ENCODE results near the gene TRAPPC12. TPM values are rescaled to one million over a fixed set of nuclear protein-coding genes. Genes with fewer than 3 reads are reported as not detected.

Gene TRAPPC12
- total RNA-seq, 1 donor: 67.0 TPM

GRCh38 chr2:3399381-3399780 lies 19.9 kb downstream of the TRAPPC12 start:
- Histone ChIP-seq H3K27ac (ENCODE audit: low read depth, low read length) (no peak overlapping the region), H3K27me3 (ENCODE audit: insufficient read depth, low read length) (no peaks in the 10 kb centered on the region), H3K36me3 (ENCODE audit: insufficient read depth, low read length) (peaks cover 17% of the 10 kb centered on the region), H3K4me3 (ENCODE audit: insufficient read depth, low read length) (no peak overlapping the region), H4K20me1 (ENCODE audit: insufficient read depth, low read length) (no peaks in the 10 kb centered on the region), H3K79me2 (ENCODE audit: insufficient read depth, low read length) (peaks cover 45% of the 10 kb centered on the region), H2AFZ (ENCODE audit: low read length) (no peak overlapping the region), H3K4me1 (ENCODE audit: insufficient read depth, low read length) (no peaks in the 10 kb centered on the region), H3K4me2 (ENCODE audit: insufficient read depth, low read length) (no peak overlapping the region), H3K9me3 (ENCODE audit: low read depth, low read length) (no peaks in the 10 kb centered on the region)
- no peak for TF ChIP-seq CTCF (IDR thresholded peaks at IDR 0.05; ENCODE audit: extremely low read depth, low read depth, low read length)
- DNase-seq (ENCODE audit: insufficient read length, low spot score, missing footprints): no peak

- Histone ChIP-seq H4K20me1 (ENCODE audit: insufficient read depth, low read length) (no peaks in the 10 kb centered on the region), H2AFZ (ENCODE audit: low read length) (no peak overlapping the region), H3K79me2 (ENCODE audit: insufficient read depth, low read length) (peaks cover 47% of the 10 kb centered on the region), H3K27ac (ENCODE audit: low read depth, low read length) (no peak overlapping the region), H3K36me3 (ENCODE audit: insufficient read depth, low read length) (peaks cover 19% of the 10 kb centered on the region), H3K4me1 (ENCODE audit: insufficient read depth, low read length) (no peaks in the 10 kb centered on the region), H3K9me3 (ENCODE audit: low read depth, low read length) (no peaks in the 10 kb centered on the region), H3K4me2 (ENCODE audit: insufficient read depth, low read length) (no peak overlapping the region), H3K4me3 (ENCODE audit: insufficient read depth, low read length) (no peak overlapping the region), H3K27me3 (ENCODE audit: insufficient read depth, low read length) (no peaks in the 10 kb centered on the region)
- TF ChIP-seq CTCF (IDR thresholded peaks at IDR 0.05; ENCODE audit: extremely low read depth, low read depth, low read length): no peak
- DNase-seq (ENCODE audit: insufficient read length, low spot score, missing footprints): no peak
These were observed 20.3 kb downstream of the TRAPPC12 start for GRCh38 chr2:3399829-3400228.

GRCh38 chr2:3403587-3404334 lies 24.3 kb downstream of the TRAPPC12 start:
- no peak overlapping the region for H3K4me2 ChIP-seq (ENCODE audit: insufficient read depth, low read length)
- H4K20me1 ChIP-seq (ENCODE audit: insufficient read depth, low read length): no peaks in the 10 kb centered on the region
- H3K4me3 ChIP-seq (ENCODE audit: insufficient read depth, low read length): no peak overlapping the region
- peaks cover 32% of the 10 kb centered on the region for H3K79me2 ChIP-seq (ENCODE audit: insufficient read depth, low read length)
- H2AFZ ChIP-seq (ENCODE audit: low read length): no peak overlapping the region
- no peaks in the 10 kb centered on the region for H3K9me3 ChIP-seq (ENCODE audit: low read depth, low read length)
- no peak for DNase-seq (ENCODE audit: insufficient read length, low spot score, missing footprints)
- H3K27me3 ChIP-seq (ENCODE audit: insufficient read depth, low read length): no peaks in the 10 kb centered on the region
- H3K27ac ChIP-seq (ENCODE audit: low read depth, low read length): no peak overlapping the region
- peaks cover 24% of the 10 kb centered on the region for H3K36me3 ChIP-seq (ENCODE audit: insufficient read depth, low read length)
- no peak for TF ChIP-seq CTCF (IDR thresholded peaks at IDR 0.05; ENCODE audit: extremely low read depth, low read depth, low read length)
- H3K4me1 ChIP-seq (ENCODE audit: insufficient read depth, low read length): no peaks in the 10 kb centered on the region

GRCh38 chr2:3404349-3404894 lies 24.9 kb downstream of the TRAPPC12 start:
- peaks cover 31% of the 10 kb centered on the region for H3K79me2 ChIP-seq (ENCODE audit: insufficient read depth, low read length)
- no peaks in the 10 kb centered on the region for H3K9me3 ChIP-seq (ENCODE audit: low read depth, low read length)
- H3K27me3 ChIP-seq (ENCODE audit: insufficient read depth, low read length): no peaks in the 10 kb centered on the region
- TF ChIP-seq CTCF (IDR thresholded peaks at IDR 0.05; ENCODE audit: extremely low read depth, low read depth, low read length): no peak
- peaks cover 24% of the 10 kb centered on the region for H3K36me3 ChIP-seq (ENCODE audit: insufficient read depth, low read length)
- no peak overlapping the region for H3K4me2 ChIP-seq (ENCODE audit: insufficient read depth, low read length)
- H4K20me1 ChIP-seq (ENCODE audit: insufficient read depth, low read length): no peaks in the 10 kb centered on the region
- H3K4me1 ChIP-seq (ENCODE audit: insufficient read depth, low read length): no peaks in the 10 kb centered on the region
- no peak overlapping the region for H3K4me3 ChIP-seq (ENCODE audit: insufficient read depth, low read length)
- H3K27ac ChIP-seq (ENCODE audit: low read depth, low read length): no peak overlapping the region
- H2AFZ ChIP-seq (ENCODE audit: low read length): no peak overlapping the region
- DNase-seq (ENCODE audit: insufficient read length, low spot score, missing footprints): no peak
